SK-N-SH (cell line): ENCODE results near the gene IP6K1. TPM values are rescaled to one million over a fixed set of nuclear protein-coding genes. Genes with fewer than 3 reads are reported as not detected.

Source experiments
- CTCF ChIA-PET: fragments of 300-600, 350-600 bp; formaldehyde crosslinking; extraction: SDS; loops from one replicate; lab custom pipeline; 2021; lab: Yijun Ruan, JAX
- POLR2A ChIA-PET: fragments of 350-600 bp; sonication (Branson Sonifier 250); formaldehyde crosslinking; extraction: SDS; loops from one replicate; lab custom pipeline; 2020; ENCODE audit warnings: antibody characterized with exemption, inconsistent platforms; lab: Yijun Ruan, JAX
- DNase-seq: peaks from one replicate; pipeline ENCODE4 v3.0.0; 2012
- H2AFZ ChIP-seq: fragments of 200-600 bp; sonication (generic); 2 replicates; pipeline ENCODE4 v1.8.1; 2016; ENCODE audit warnings: antibody characterized with exemption, mild to moderate bottlenecking, low read depth
- H3F3A ChIP-seq: fragments of 200-600 bp; sonication (generic); replicated peaks from 2 replicates; pipeline ENCODE3; 2016; ENCODE audit warnings: antibody characterized with exemption, mild to moderate bottlenecking; ENCODE audit not compliant: insufficient read depth
- H3K27ac ChIP-seq, 2 experiments: fragments of 200-500 bp in 1 of 2; fragments of 200-600 bp in 1 of 2; sonication (Bioruptor generic) in 1 of 2; sonication (generic), shearing (Covaris generic) in 1 of 2; 2 replicates each; pipeline versions ENCODE4 v1.5.1 to v1.6.1; 2014 to 2016; ENCODE audit warnings: low read depth in 2 of 2, inconsistent platforms in 1 of 2, low read length in 1 of 2, mild to moderate bottlenecking in 1 of 2, mixed read lengths in 1 of 2
- H3K27me3 ChIP-seq: fragments of 200-600 bp; sonication (generic), shearing (Covaris generic); 2 replicates; pipeline ENCODE4 v1.6.1; 2016; ENCODE audit warnings: mixed run types; ENCODE audit not compliant: insufficient read depth
- H3K36me3 ChIP-seq, 2 experiments: fragments of 200-500 bp in 1 of 2; fragments of 200-600 bp in 1 of 2; sonication (Bioruptor generic) in 1 of 2; sonication (generic) in 1 of 2; replicated peaks in 1 of 2; 2 replicates each; pipeline versions ENCODE3 to v1.5.1; 2014 to 2016; ENCODE audit warnings: low read length in 1 of 2, mild to moderate bottlenecking in 1 of 2; ENCODE audit not compliant: insufficient read depth in 2 of 2, control insufficient read depth in 1 of 2
- H3K4me1 ChIP-seq, 2 experiments: fragments of 200-500 bp in 1 of 2; fragments of 200-600 bp in 1 of 2; sonication (Bioruptor generic) in 1 of 2; sonication (generic), shearing (Covaris generic) in 1 of 2; 2 replicates each; pipeline versions ENCODE4 v1.5.1 to v1.6.1; 2014 to 2016; ENCODE audit warnings: low read depth in 1 of 2, low read length in 1 of 2, mixed run types in 1 of 2; ENCODE audit not compliant: insufficient read depth in 2 of 2, control insufficient read depth in 1 of 2
- H3K4me2 ChIP-seq: fragments of 200-600 bp; sonication (generic), shearing (Covaris generic); 2 replicates; pipeline ENCODE4 v1.6.1; 2017; ENCODE audit warnings: mixed run types
- H3K4me3 ChIP-seq, 2 experiments: fragments of 200-500 bp in 1 of 2; fragments of 200-600 bp in 1 of 2; sonication (Bioruptor generic) in 1 of 2; sonication (generic), shearing (Covaris generic) in 1 of 2; 2 replicates each; pipeline versions ENCODE4 v1.5.1 to v1.8.1; 2014 to 2016; ENCODE audit warnings: low read depth in 2 of 2, inconsistent platforms in 1 of 2, low read length in 1 of 2, mild to moderate bottlenecking in 1 of 2, mixed read lengths in 1 of 2, moderate library complexity in 1 of 2
- H3K79me2 ChIP-seq: fragments of 200-600 bp; sonication (generic); 2 replicates; pipeline ENCODE4 v1.8.1; 2017; ENCODE audit warnings: mild to moderate bottlenecking; ENCODE audit not compliant: insufficient read depth
- H3K9ac ChIP-seq: fragments of 200-600 bp; sonication (generic); 2 replicates; pipeline ENCODE4 v1.6.1; 2017; ENCODE audit warnings: mixed run types
- H3K9me2 ChIP-seq: fragments of 200-600 bp; sonication (generic); 2 replicates; pipeline ENCODE4 v1.6.1; 2017; ENCODE audit warnings: mixed run types
- H3K9me3 ChIP-seq: fragments of 200-600 bp; sonication (generic); 2 replicates; pipeline ENCODE4 v1.6.1; 2017; ENCODE audit warnings: mixed run types, mild to moderate bottlenecking, moderate library complexity
- H4K20me1 ChIP-seq: fragments of 200-600 bp; sonication (generic); 2 replicates; pipeline ENCODE4 v1.6.1; 2017; ENCODE audit warnings: mild to moderate bottlenecking, mixed run types; ENCODE audit not compliant: insufficient read depth
- CHD2 ChIP-seq: fragments of 150-350 bp; IDR thresholded peaks from 2 replicates; pipeline ENCODE4 v1.6.1; 2018; ENCODE audit warnings: low read length; ENCODE audit not compliant: partially characterized antibody
- FOXJ3 ChIP-seq: sonication (generic); formaldehyde crosslinking; IDR thresholded peaks from 2 replicates; pipeline ENCODE4 v1.5.1; 2020; ENCODE audit warnings: mild to moderate bottlenecking, missing genetic modification reagents
- JUND ChIP-seq: IDR thresholded peaks from 2 replicates; pipeline ENCODE4 v1.4.0; 2012
- PBX3 ChIP-seq: IDR thresholded peaks from 2 replicates; pipeline ENCODE4; 2012
- SIN3A ChIP-seq: IDR thresholded peaks from 2 replicates; pipeline ENCODE4 v1.6.1; 2012; ENCODE audit warnings: low read depth, mild to moderate bottlenecking, low read length, moderate library complexity, borderline replicate concordance
- WGBS: methylation state at CpG from one replicate; pipeline ENCODE4 v1.1.6; 2017; ENCODE audit warnings: low lambda C conversion rate; 5-methylcytosine and 5-hydroxymethylcytosine counted together
- polyA plus RNA-seq, 3 experiments: library from polyadenylated mRNA; depleted of rRNA; stranded (reverse); fragments of >200 nt; gene quantifications; 2 replicates each; pipeline ENCODE4 v1.2.3, GENCODE V29; 2012
- TF ChIP-seq, protein P1 (sequence below): IDR thresholded peaks from 2 replicates; pipeline ENCODE4 v1.4.0; 2012; ENCODE audit warnings: low read depth, borderline replicate concordance
- TF ChIP-seq, protein P2 (sequence below): IDR thresholded peaks from 2 replicates; pipeline ENCODE4 v1.4.0; 2012; ENCODE audit warnings: low read depth
- TF ChIP-seq, protein P3 (sequence below): IDR thresholded peaks from 2 replicates; pipeline ENCODE4 v1.4.0; 2012; ENCODE audit warnings: low read depth, borderline replicate concordance

IP6K1 gene
- polyA plus RNA-seq, 1 of the 3 experiments (the other 2 are of a cell fraction) = 23.3 TPM

- TF ChIP-seq, protein P1, sequence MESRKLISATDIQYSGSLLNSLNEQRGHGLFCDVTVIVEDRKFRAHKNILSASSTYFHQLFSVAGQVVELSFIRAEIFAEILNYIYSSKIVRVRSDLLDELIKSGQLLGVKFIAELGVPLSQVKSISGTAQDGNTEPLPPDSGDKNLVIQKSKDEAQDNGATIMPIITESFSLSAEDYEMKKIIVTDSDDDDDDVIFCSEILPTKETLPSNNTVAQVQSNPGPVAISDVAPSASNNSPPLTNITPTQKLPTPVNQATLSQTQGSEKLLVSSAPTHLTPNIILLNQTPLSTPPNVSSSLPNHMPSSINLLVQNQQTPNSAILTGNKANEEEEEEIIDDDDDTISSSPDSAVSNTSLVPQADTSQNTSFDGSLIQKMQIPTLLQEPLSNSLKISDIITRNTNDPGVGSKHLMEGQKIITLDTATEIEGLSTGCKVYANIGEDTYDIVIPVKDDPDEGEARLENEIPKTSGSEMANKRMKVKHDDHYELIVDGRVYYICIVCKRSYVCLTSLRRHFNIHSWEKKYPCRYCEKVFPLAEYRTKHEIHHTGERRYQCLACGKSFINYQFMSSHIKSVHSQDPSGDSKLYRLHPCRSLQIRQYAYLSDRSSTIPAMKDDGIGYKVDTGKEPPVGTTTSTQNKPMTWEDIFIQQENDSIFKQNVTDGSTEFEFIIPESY = no peak
- TF ChIP-seq, protein P2, sequence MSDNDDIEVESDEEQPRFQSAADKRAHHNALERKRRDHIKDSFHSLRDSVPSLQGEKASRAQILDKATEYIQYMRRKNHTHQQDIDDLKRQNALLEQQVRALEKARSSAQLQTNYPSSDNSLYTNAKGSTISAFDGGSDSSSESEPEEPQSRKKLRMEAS = no peak
- TF ChIP-seq, protein P3, sequence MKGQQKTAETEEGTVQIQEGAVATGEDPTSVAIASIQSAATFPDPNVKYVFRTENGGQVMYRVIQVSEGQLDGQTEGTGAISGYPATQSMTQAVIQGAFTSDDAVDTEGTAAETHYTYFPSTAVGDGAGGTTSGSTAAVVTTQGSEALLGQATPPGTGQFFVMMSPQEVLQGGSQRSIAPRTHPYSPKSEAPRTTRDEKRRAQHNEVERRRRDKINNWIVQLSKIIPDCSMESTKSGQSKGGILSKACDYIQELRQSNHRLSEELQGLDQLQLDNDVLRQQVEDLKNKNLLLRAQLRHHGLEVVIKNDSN = no peak
Measured at GRCh38 chr3:49715611-49716121, 70.7 kb downstream of the IP6K1 start (continued).

DNA sequence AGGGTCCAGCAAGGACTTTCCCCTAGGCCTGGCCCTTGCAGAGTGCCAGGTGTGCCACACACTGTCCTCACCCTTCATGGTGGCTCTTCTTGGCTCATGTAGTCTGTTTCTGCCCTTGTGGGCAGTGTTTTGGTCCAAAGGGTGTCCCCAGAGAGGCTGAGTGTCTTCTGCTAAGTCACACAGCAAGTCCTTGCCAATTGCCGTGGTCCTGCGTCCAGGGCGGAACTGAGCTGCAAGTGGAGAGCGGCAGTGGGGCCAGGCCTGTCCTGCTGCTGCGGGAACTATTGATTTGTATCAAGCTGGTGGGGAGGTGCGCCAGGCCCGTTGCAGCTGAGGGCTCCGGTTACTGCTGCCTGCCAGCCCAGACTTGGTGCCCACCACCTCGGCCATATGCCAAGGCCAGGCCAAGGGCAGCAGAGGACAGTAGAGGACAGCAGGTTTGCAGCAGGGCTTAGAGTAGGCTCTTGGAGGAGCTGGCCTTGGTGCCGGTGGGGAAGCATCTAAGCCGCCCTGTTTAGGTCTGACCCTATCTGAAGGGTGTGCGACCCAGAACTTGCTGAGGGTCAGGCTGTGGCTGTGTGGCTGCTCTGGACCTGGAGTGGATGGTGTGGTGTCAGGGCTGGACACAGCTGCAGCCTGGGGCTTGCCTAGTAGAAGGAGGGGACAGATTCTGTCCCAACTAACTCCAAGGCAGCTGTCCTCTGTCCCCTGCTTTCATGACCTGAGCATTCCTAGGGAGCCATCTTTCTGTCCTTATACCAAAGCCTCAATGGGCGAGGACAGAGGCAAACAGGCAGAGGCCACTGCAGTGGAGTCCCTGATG is 71.4 kb downstream of the IP6K1 start:
- Histone ChIP-seq H3K9me2 (no peaks in the 10 kb centered on the region), H3K4me3 (no peak overlapping the region), H3K9me3 (no peaks in the 10 kb centered on the region), H4K20me1 (no peaks in the 10 kb centered on the region), H3K4me2 (no peak overlapping the region), H2AFZ (no peak overlapping the region), H3K27me3 (no peaks in the 10 kb centered on the region), H3K4me1 (peaks cover 0 to 12% of the 10 kb centered on the region in 2 experiments; a peak in 1 of 4 replicates), H3K9ac (no peak overlapping the region), H3K79me2 (no peaks in the 10 kb centered on the region), H3K27ac (no peak overlapping the region), H3K36me3 (peaks cover 8 to 16% of the 10 kb centered on the region in 2 experiments), H3F3A (peaks cover 3% of the 10 kb centered on the region)
- ChIA-PET POLR2A (no interaction called here), CTCF (interaction anchor here (1.0 to 7.9 kb wide), 2 partner anchors 12 to 176 kb away, joined by 3 to 76 read pairs; no protein-coding TSS in a partner anchor)
- WGBS = 91% methylated on average over 8 of the region's 13 CpGs
- TF ChIP-seq JUND = no peak
- TF ChIP-seq CHD2 = no peak
- no peak for TF ChIP-seq FOXJ3
- TF ChIP-seq SIN3A = no peak
- TF ChIP-seq PBX3 = no peak
- TF ChIP-seq, protein P1 = no peak
- TF ChIP-seq, protein P3 = no peak
- DNase-seq = no peak
